ENCODE data around the gene NCOA3.

The NCOA3 gene

GRCh38 chr20:47596003-47596571, 94.4 kb downstream of the NCOA3 start:
- TF ChIP-seq REST (IDR thresholded peaks at IDR 0.05; ENCODE audit: low read depth): no peak

GRCh38 chr20:47597090-47597489, 95.4 kb downstream of the NCOA3 start:
- no peak for TF ChIP-seq MAX (IDR thresholded peaks at IDR 0.05)
- TF ChIP-seq EGR1 (IDR thresholded peaks at IDR 0.05): no peak
- TF ChIP-seq RAD21 (IDR thresholded peaks at IDR 0.05; ENCODE audit: low read depth): no peak
- no peak for TF ChIP-seq CREB1 (IDR thresholded peaks at IDR 0.05; ENCODE audit: low read depth)
- TF ChIP-seq TCF12 (IDR thresholded peaks at IDR 0.05; ENCODE audit: low read depth): no peak
- TF ChIP-seq TAF1 (IDR thresholded peaks at IDR 0.05; ENCODE audit: low read depth): no peak
- TF ChIP-seq FOXM1 (IDR thresholded peaks at IDR 0.05; ENCODE audit: borderline replicate concordance, low read depth): no peak
- TF ChIP-seq REST (IDR thresholded peaks at IDR 0.05; ENCODE audit: low read depth): no peak
- TF ChIP-seq, protein P1, sequence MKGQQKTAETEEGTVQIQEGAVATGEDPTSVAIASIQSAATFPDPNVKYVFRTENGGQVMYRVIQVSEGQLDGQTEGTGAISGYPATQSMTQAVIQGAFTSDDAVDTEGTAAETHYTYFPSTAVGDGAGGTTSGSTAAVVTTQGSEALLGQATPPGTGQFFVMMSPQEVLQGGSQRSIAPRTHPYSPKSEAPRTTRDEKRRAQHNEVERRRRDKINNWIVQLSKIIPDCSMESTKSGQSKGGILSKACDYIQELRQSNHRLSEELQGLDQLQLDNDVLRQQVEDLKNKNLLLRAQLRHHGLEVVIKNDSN (IDR thresholded peaks at IDR 0.05): no peak
- TF ChIP-seq EP300 (IDR thresholded peaks at IDR 0.05; ENCODE audit: borderline replicate concordance): no peak
- no peak for TF ChIP-seq CEBPB (IDR thresholded peaks at IDR 0.05)
- TF ChIP-seq ZBTB7A (IDR thresholded peaks at IDR 0.05; ENCODE audit: low read depth): no peak
- TF ChIP-seq TEAD4 (IDR thresholded peaks at IDR 0.05): no peak
- TF ChIP-seq YY1 (IDR thresholded peaks at IDR 0.05; ENCODE audit: low read depth): no peak
- TF ChIP-seq NFIC (IDR thresholded peaks at IDR 0.05): no peak

DNA sequence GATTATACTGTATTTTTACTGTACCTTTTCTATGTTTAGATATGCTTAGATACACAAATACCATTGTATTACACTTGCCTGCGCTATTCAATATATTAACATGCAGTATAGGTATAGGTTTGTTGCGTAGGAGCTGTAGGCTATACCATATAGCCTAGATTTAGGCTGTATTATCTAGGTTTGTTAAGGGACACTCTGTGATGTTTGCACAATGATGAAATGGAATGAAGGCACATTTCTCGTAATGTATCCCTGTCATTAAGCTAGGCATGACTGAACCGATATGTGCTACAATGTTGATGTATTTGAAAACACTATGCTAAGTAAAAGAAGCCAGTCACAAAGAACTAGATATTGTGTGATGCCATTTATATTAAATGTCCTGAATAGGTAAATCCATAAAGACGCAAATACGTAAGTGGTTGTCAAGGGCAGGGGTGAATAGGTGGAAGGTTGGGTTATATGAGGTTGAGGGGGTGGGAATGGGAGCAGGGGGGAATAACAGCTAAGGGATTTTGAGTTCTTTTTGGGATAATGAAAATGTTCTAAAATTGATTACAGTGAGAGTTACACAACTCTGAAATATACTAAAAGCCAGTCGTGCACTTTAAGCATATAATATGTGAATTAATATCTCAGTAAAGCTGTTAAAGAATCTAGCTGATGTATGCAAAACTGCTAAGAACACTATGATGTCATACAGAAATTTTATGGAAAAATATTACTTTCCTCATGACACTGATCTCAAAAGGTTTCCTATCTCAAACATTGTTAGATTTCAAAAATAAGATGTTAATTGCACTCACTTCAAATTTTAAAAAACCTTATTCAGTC, 97.4 kb downstream of the NCOA3 start:
- TF ChIP-seq EGR1 (IDR thresholded peaks at IDR 0.05) (no peak), ZBTB7A (IDR thresholded peaks at IDR 0.05; ENCODE audit: low read depth) (no peak), YY1 (IDR thresholded peaks at IDR 0.05; ENCODE audit: low read depth) (no peak), CREB1 (IDR thresholded peaks at IDR 0.05; ENCODE audit: low read depth) (no peak), TEAD4 (IDR thresholded peaks at IDR 0.05) (no peak), TCF12 (IDR thresholded peaks at IDR 0.05; ENCODE audit: low read depth) (no peak), EP300 (IDR thresholded peaks at IDR 0.05; ENCODE audit: borderline replicate concordance) (no peak), RAD21 (IDR thresholded peaks at IDR 0.05; ENCODE audit: low read depth) (no peak), MAX (IDR thresholded peaks at IDR 0.05) (no peak), CEBPB (IDR thresholded peaks at IDR 0.05) (no peak)
- TF ChIP-seq, protein P1 (IDR thresholded peaks at IDR 0.05): no peak

DNA sequence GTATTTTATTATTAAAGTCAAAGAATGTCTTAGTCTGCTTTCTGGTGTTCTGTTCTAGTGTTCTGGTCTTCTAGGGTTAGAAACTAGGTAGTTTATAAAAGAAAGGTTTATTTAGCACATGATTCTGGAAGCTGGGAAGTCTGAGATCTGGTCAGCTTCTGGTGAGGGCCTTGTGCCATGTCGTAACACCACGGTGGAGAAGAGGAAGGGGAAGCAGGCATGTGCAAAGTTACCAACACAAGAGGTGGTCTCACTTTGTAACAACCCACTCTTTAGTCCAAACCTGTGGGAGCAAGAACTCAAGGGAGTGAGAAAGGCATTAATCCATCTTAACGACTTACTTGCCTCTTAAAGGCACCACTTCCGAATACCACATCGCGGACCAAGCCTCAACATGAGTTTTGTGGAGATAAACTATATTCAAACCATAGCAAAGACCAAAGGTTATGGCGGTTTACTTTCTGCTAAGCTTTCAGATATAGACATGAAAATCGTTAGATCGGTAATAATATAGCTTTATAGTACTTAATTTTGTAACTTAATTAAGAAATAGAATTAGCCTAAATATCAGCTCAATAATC, 99.4 kb downstream of the NCOA3 start:
- TF ChIP-seq EP300 (IDR thresholded peaks at IDR 0.05; ENCODE audit: borderline replicate concordance): no peak
- TF ChIP-seq YY1 (IDR thresholded peaks at IDR 0.05; ENCODE audit: low read depth): no peak
- TF ChIP-seq EGR1 (IDR thresholded peaks at IDR 0.05): no peak
- TF ChIP-seq MAX (IDR thresholded peaks at IDR 0.05): no peak
- no peak for TF ChIP-seq NFIC (IDR thresholded peaks at IDR 0.05)
- TF ChIP-seq CREB1 (IDR thresholded peaks at IDR 0.05; ENCODE audit: low read depth): no peak
- TF ChIP-seq TEAD4 (IDR thresholded peaks at IDR 0.05): no peak
- TF ChIP-seq TAF1 (IDR thresholded peaks at IDR 0.05; ENCODE audit: low read depth): no peak
- TF ChIP-seq, protein P1 (IDR thresholded peaks at IDR 0.05): no peak

- TF ChIP-seq TAF1 (IDR thresholded peaks at IDR 0.05; ENCODE audit: low read depth) (no peak), REST (IDR thresholded peaks at IDR 0.05; ENCODE audit: low read depth) (no peak), EP300 (IDR thresholded peaks at IDR 0.05; ENCODE audit: borderline replicate concordance) (no peak)
- TF ChIP-seq, protein P1 (IDR thresholded peaks at IDR 0.05): no peak
These were observed 101.6 kb downstream of the NCOA3 start for GRCh38 chr20:47603260-47603659.

All from Ishikawa (cell line).